ENCODE data around the gene PLEKHA7.

- TF ChIP-seq, protein P1, sequence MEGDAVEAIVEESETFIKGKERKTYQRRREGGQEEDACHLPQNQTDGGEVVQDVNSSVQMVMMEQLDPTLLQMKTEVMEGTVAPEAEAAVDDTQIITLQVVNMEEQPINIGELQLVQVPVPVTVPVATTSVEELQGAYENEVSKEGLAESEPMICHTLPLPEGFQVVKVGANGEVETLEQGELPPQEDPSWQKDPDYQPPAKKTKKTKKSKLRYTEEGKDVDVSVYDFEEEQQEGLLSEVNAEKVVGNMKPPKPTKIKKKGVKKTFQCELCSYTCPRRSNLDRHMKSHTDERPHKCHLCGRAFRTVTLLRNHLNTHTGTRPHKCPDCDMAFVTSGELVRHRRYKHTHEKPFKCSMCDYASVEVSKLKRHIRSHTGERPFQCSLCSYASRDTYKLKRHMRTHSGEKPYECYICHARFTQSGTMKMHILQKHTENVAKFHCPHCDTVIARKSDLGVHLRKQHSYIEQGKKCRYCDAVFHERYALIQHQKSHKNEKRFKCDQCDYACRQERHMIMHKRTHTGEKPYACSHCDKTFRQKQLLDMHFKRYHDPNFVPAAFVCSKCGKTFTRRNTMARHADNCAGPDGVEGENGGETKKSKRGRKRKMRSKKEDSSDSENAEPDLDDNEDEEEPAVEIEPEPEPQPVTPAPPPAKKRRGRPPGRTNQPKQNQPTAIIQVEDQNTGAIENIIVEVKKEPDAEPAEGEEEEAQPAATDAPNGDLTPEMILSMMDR (IDR thresholded peaks at IDR 0.05): no peak
- no peak for TF ChIP-seq POLR2A (IDR thresholded peaks at IDR 0.05)
- TF ChIP-seq POLR2AphosphoS5 (IDR thresholded peaks at IDR 0.05): no peak
Observed at GRCh38 chr11:16814410-16815046, 199.7 kb downstream of the PLEKHA7 start.
